Mammary epithelial cell (primary cell): Measurements from ENCODE around the gene XXYLT1.

ENCODE experiments used
- EZH2 ChIP-seq: IDR thresholded peaks from 2 replicates; pipeline ENCODE4 v1.6.1; 2012; ENCODE audit warnings: low read length, inconsistent platforms, borderline replicate concordance
- TF ChIP-seq, protein P1 (sequence below), 2 donors: IDR thresholded peaks in 1 of 2; conservative IDR thresholded peaks in 1 of 2; 2 replicates each; pipeline ENCODE4 v1.5.1; 2011 to 2012; ENCODE audit warnings: inconsistent platforms in 2 of 2, low read length in 2 of 2, mild to moderate bottlenecking in 2 of 2, control low read depth in 1 of 2, low read depth in 1 of 2; ENCODE audit not compliant: insufficient read depth in 1 of 2; ENCODE audit errors: extremely low read depth in 1 of 2

- TF ChIP-seq, protein P1, sequence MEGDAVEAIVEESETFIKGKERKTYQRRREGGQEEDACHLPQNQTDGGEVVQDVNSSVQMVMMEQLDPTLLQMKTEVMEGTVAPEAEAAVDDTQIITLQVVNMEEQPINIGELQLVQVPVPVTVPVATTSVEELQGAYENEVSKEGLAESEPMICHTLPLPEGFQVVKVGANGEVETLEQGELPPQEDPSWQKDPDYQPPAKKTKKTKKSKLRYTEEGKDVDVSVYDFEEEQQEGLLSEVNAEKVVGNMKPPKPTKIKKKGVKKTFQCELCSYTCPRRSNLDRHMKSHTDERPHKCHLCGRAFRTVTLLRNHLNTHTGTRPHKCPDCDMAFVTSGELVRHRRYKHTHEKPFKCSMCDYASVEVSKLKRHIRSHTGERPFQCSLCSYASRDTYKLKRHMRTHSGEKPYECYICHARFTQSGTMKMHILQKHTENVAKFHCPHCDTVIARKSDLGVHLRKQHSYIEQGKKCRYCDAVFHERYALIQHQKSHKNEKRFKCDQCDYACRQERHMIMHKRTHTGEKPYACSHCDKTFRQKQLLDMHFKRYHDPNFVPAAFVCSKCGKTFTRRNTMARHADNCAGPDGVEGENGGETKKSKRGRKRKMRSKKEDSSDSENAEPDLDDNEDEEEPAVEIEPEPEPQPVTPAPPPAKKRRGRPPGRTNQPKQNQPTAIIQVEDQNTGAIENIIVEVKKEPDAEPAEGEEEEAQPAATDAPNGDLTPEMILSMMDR (conservative IDR thresholded peaks at IDR 0.05 in 1 of 2, IDR thresholded peaks at IDR 0.05 in 1 of 2; ENCODE audit: extremely low read depth in 1 of 2, insufficient read depth in 1 of 2, low read depth in 1 of 2, low read length in 2 of 2) = peak; percentile 31 to 52
- TF ChIP-seq EZH2 = no peak
These were observed at the start of gene XXYLT1 for GRCh38 chr3:195270817-195271409.
